HCT116 (cell line): ENCODE data around the gene TACR2. TPM values are rescaled to one million over a fixed set of nuclear protein-coding genes. Genes with fewer than 3 reads are reported as not detected.

Experiments
- ATAC-seq: fragments of 200-7000 bp; cut with Tn5 transposase; 2 replicates; pipeline ENCODE4 v1.9.1; 2020; ENCODE audit warnings: mild to moderate bottlenecking, moderate library complexity
- BruUV-seq: library from RNA; stranded (reverse); fragments of 400-500 nt; replicated peaks from 2 replicates; lab custom pipeline; 2021; lab: Mats Ljungman, UMichigan
- CTCF ChIA-PET: fragments of 300-600 bp; sonication (Branson Sonifier 250); formaldehyde crosslinking; loops from one replicate; lab custom pipeline; 2021; ENCODE audit warnings: antibody characterized with exemption; lab: Charles Lee
- POLR2A ChIA-PET: fragments of 300-600, 350-600 bp; sonication (Branson Sonifier 250); formaldehyde crosslinking; loops from one replicate; lab custom pipeline; 2021; ENCODE audit warnings: antibody characterized with exemption; lab: Charles Lee
- RAD21 ChIA-PET, 2 experiments: fragments of 300-600 bp; sonication (Branson Sonifier 250); formaldehyde crosslinking; loops; one replicate each; lab custom pipeline; 2023; ENCODE audit warnings: low total read pairs in 2 of 2; ENCODE audit not compliant: uncharacterized antibody in 2 of 2, unreplicated experiment in 2 of 2, low non-redundant PET in 1 of 2; lab: Charles Lee
- DNase-seq: peaks from one replicate; pipeline ENCODE4 v3.0.0-alpha.2; 2010; ENCODE audit warnings: low read depth, low spot score
- H2AFZ ChIP-seq: fragments of 200-600 bp; shearing (Covaris generic), sonication (generic); 2 replicates; pipeline ENCODE4 v1.6.1; 2017; ENCODE audit warnings: low read depth, mixed run types, mixed read lengths, antibody characterized with exemption, low read length; ENCODE audit not compliant: poor library complexity, severe bottlenecking
- H3K27ac ChIP-seq: 2 replicates; pipeline ENCODE4 v1.5.1; 2012; ENCODE audit warnings: low read depth, low read length
- H3K27me3 ChIP-seq: fragments of 200-600 bp; sonication (generic); 2 replicates; pipeline ENCODE4 v1.6.1; 2016; ENCODE audit warnings: mixed run types, low read length, mixed read lengths; ENCODE audit not compliant: insufficient read depth
- H3K36me3 ChIP-seq, 2 experiments: fragments of 200-500 bp in 1 of 2; fragments of 200-600 bp in 1 of 2; sonication (Bioruptor generic) in 1 of 2; sonication (generic) in 1 of 2; 2 replicates each; pipeline versions ENCODE4 v1.5.1 to v1.6.1; 2014 to 2016; ENCODE audit warnings: low read length in 2 of 2, inconsistent platforms in 1 of 2, mixed read lengths in 1 of 2, mixed run types in 1 of 2; ENCODE audit not compliant: insufficient read depth in 2 of 2, control insufficient read depth in 1 of 2
- H3K4me1 ChIP-seq, 2 experiments: fragments of 200-600 bp in 1 of 2; sonication (generic) in 1 of 2; 2 replicates each; pipeline versions ENCODE4 v1.5.1 to v1.6.1; 2012 to 2017; ENCODE audit warnings: low read length in 2 of 2, inconsistent platforms in 1 of 2, mild to moderate bottlenecking in 1 of 2, mixed read lengths in 1 of 2, mixed run types in 1 of 2, moderate library complexity in 1 of 2; ENCODE audit not compliant: insufficient read depth in 2 of 2, control insufficient read depth in 1 of 2
- H3K4me2 ChIP-seq: fragments of 200-600 bp; sonication (generic); 2 replicates; pipeline ENCODE4 v1.6.1; 2017; ENCODE audit warnings: mixed run types, low read length, mixed read lengths
- H3K4me3 ChIP-seq, 2 experiments: fragments of 200-600 bp in 1 of 2; sonication (generic) in 1 of 2; replicated peaks in 1 of 2; 2 replicates each; pipeline ENCODE4 v1.5.1; 2011 to 2016; ENCODE audit warnings: low read length in 2 of 2, control low read depth in 1 of 2, low read depth in 1 of 2, mild to moderate bottlenecking in 1 of 2, mixed read lengths in 1 of 2, mixed run types in 1 of 2
- H3K79me2 ChIP-seq: fragments of 200-600 bp; sonication (generic); 2 replicates; pipeline ENCODE4 v1.6.1; 2017; ENCODE audit warnings: mild to moderate bottlenecking, mixed run types, low read length, moderate library complexity, mixed read lengths; ENCODE audit not compliant: insufficient read depth
- H3K9ac ChIP-seq: fragments of 200-600 bp; sonication (generic); 2 replicates; pipeline ENCODE4 v1.6.1; 2016; ENCODE audit warnings: low read length, mixed read lengths
- H3K9me2 ChIP-seq: fragments of 200-600 bp; sonication (generic), shearing (Covaris generic); 2 replicates; pipeline ENCODE4 v1.6.1; 2017; ENCODE audit warnings: mixed run types, mild to moderate bottlenecking, moderate library complexity; ENCODE audit not compliant: insufficient read depth
- H3K9me3 ChIP-seq, 2 experiments: fragments of 200-500 bp in 1 of 2; fragments of 200-600 bp in 1 of 2; sonication (Bioruptor generic) in 1 of 2; sonication (generic) in 1 of 2; 2 replicates each; pipeline ENCODE4 v1.6.1; 2014 to 2017; ENCODE audit warnings: low read length in 2 of 2, mixed read lengths in 2 of 2, inconsistent platforms in 1 of 2, low read depth in 1 of 2, mild to moderate bottlenecking in 1 of 2, mixed run types in 1 of 2, moderate library complexity in 1 of 2; ENCODE audit not compliant: control insufficient read depth in 1 of 2, insufficient read depth in 1 of 2
- H4K20me1 ChIP-seq: fragments of 200-600 bp; sonication (generic), shearing (Covaris generic); 2 replicates; pipeline ENCODE4 v1.6.1; 2017; ENCODE audit warnings: mixed run types, mild to moderate bottlenecking, moderate library complexity; ENCODE audit not compliant: insufficient read depth
- CBX3 ChIP-seq: IDR thresholded peaks from 2 replicates; pipeline ENCODE4 v1.6.1; 2012; ENCODE audit warnings: low read depth
- CEBPB ChIP-seq: IDR thresholded peaks from 2 replicates; pipeline ENCODE4 v1.6.1; 2012; ENCODE audit warnings: low read depth
- EGR1 ChIP-seq: IDR thresholded peaks from 2 replicates; pipeline ENCODE4 v1.6.1; 2012; ENCODE audit warnings: low read depth
- ELF1 ChIP-seq: IDR thresholded peaks from 2 replicates; pipeline ENCODE4 v1.6.1; 2012; ENCODE audit warnings: low read depth, borderline replicate concordance
- EZH2 ChIP-seq: fragments of 200-600 bp; sonication (generic); IDR thresholded peaks from 2 replicates; pipeline ENCODE4 v1.6.1; 2017; ENCODE audit warnings: antibody characterized with exemption, mixed run types
- FOSL1 ChIP-seq: IDR thresholded peaks from 2 replicates; pipeline ENCODE4 v1.6.1; 2012; ENCODE audit warnings: low read depth
- JUND ChIP-seq: IDR thresholded peaks from 2 replicates; pipeline ENCODE4 v1.6.1; 2012
- POLR2A ChIP-seq: IDR thresholded peaks from 2 replicates; pipeline ENCODE4 v1.7.0; 2011; ENCODE audit warnings: borderline replicate concordance; ENCODE audit not compliant: insufficient read depth, insufficient read length; ENCODE audit errors: extremely low read depth
- RAD21 ChIP-seq: IDR thresholded peaks from 2 replicates; pipeline ENCODE4 v1.6.1; 2012; ENCODE audit warnings: low read depth, mild to moderate bottlenecking
- SIN3A ChIP-seq: IDR thresholded peaks from 2 replicates; pipeline ENCODE4 v1.6.1; 2012; ENCODE audit warnings: low read depth
- SP1 ChIP-seq: IDR thresholded peaks from 2 replicates; pipeline ENCODE4 v1.6.1; 2012; ENCODE audit warnings: low read depth
- SRF ChIP-seq: IDR thresholded peaks from 2 replicates; pipeline ENCODE4 v1.6.1; 2012; ENCODE audit warnings: low read depth
- TCF7L2 ChIP-seq: IDR thresholded peaks from 2 replicates; pipeline ENCODE4 v1.7.0; 2011; ENCODE audit warnings: borderline replicate concordance, inconsistent platforms; ENCODE audit not compliant: insufficient read depth, insufficient read length; ENCODE audit errors: extremely low read depth
- ZFX ChIP-seq: fragments of 450-650 bp; IDR thresholded peaks from 2 replicates; pipeline ENCODE4 v1.6.1; 2017
- intact Hi-C: fragments of 100-400 bp; cut with micrococcal nuclease; formaldehyde crosslinking; loops from 2 replicates; pipeline ENCODE4 v1.10.0; 2022
- total RNA-seq: library from RNA; stranded (reverse); gene quantifications from one replicate; pipeline ENCODE4 v1.2.1, GENCODE V29; 2021; ENCODE audit not compliant: unreplicated experiment
- TF ChIP-seq, protein P1 (sequence below): IDR thresholded peaks from 2 replicates; pipeline ENCODE4 v1.6.1; 2012
- TF ChIP-seq, protein P2 (sequence below): IDR thresholded peaks from 2 replicates; pipeline ENCODE4 v1.6.1; 2011; ENCODE audit warnings: mild to moderate bottlenecking, low read length, moderate library complexity; ENCODE audit not compliant: insufficient replicate concordance; ENCODE audit errors: extremely low read depth
- TF ChIP-seq, protein P3 (sequence below): IDR thresholded peaks from 2 replicates; pipeline ENCODE4 v1.6.1; 2012
- TF ChIP-seq, protein P4 (sequence below): IDR thresholded peaks from 2 replicates; pipeline ENCODE4 v1.6.1; 2012; ENCODE audit warnings: low read depth

The TACR2 gene
- total RNA-seq, 1 experiment from 2014 or later = not detected

DNA sequence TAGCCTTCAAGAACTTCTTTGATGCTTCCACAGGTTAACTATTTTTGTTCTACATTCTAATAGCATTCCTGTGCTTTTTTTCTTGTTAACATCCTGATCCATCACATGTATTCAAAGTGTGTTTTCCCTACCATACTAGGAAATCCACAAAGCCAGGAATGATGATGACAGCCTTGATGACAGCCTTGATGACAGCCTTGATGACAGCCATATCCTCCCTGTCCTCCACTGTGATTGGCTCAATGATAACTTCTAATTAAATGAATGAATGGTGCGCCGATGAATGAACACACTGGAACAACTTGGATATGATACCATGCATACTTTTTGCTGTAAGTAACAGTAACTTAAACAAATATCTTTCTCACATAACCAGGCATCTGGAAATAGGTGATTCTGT, 8.3 kb upstream of the TACR2 start:
- no peaks in the 10 kb centered on the region for H3K36me3 ChIP-seq
- no peak overlapping the region for H3K4me3 ChIP-seq
- no TSS peak for BruUV-seq
- TF ChIP-seq RAD21 (no peak), SP1 (no peak), FOSL1 (no peak), CBX3 (no peak), ELF1 (no peak), EGR1 (no peak), TCF7L2 (no peak), CEBPB (no peak), SIN3A (no peak), JUND (no peak), EZH2 (no peak), ZFX (no peak), POLR2A (no peak), SRF (no peak)
- TF ChIP-seq, protein P1, sequence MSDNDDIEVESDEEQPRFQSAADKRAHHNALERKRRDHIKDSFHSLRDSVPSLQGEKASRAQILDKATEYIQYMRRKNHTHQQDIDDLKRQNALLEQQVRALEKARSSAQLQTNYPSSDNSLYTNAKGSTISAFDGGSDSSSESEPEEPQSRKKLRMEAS = no peak
- TF ChIP-seq, protein P2, sequence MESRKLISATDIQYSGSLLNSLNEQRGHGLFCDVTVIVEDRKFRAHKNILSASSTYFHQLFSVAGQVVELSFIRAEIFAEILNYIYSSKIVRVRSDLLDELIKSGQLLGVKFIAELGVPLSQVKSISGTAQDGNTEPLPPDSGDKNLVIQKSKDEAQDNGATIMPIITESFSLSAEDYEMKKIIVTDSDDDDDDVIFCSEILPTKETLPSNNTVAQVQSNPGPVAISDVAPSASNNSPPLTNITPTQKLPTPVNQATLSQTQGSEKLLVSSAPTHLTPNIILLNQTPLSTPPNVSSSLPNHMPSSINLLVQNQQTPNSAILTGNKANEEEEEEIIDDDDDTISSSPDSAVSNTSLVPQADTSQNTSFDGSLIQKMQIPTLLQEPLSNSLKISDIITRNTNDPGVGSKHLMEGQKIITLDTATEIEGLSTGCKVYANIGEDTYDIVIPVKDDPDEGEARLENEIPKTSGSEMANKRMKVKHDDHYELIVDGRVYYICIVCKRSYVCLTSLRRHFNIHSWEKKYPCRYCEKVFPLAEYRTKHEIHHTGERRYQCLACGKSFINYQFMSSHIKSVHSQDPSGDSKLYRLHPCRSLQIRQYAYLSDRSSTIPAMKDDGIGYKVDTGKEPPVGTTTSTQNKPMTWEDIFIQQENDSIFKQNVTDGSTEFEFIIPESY = no peak
- TF ChIP-seq, protein P3, sequence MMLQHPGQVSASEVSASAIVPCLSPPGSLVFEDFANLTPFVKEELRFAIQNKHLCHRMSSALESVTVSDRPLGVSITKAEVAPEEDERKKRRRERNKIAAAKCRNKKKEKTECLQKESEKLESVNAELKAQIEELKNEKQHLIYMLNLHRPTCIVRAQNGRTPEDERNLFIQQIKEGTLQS = no peak
- TF ChIP-seq, protein P4, sequence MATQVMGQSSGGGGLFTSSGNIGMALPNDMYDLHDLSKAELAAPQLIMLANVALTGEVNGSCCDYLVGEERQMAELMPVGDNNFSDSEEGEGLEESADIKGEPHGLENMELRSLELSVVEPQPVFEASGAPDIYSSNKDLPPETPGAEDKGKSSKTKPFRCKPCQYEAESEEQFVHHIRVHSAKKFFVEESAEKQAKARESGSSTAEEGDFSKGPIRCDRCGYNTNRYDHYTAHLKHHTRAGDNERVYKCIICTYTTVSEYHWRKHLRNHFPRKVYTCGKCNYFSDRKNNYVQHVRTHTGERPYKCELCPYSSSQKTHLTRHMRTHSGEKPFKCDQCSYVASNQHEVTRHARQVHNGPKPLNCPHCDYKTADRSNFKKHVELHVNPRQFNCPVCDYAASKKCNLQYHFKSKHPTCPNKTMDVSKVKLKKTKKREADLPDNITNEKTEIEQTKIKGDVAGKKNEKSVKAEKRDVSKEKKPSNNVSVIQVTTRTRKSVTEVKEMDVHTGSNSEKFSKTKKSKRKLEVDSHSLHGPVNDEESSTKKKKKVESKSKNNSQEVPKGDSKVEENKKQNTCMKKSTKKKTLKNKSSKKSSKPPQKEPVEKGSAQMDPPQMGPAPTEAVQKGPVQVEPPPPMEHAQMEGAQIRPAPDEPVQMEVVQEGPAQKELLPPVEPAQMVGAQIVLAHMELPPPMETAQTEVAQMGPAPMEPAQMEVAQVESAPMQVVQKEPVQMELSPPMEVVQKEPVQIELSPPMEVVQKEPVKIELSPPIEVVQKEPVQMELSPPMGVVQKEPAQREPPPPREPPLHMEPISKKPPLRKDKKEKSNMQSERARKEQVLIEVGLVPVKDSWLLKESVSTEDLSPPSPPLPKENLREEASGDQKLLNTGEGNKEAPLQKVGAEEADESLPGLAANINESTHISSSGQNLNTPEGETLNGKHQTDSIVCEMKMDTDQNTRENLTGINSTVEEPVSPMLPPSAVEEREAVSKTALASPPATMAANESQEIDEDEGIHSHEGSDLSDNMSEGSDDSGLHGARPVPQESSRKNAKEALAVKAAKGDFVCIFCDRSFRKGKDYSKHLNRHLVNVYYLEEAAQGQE = no peak
- DNase-seq (no peak), ATAC-seq (no peak)
- H3K9ac ChIP-seq = no peak overlapping the region
- peaks cover 0 to 15% of the 10 kb centered on the region in 2 experiments; a peak in 1 of 4 replicates for H3K4me1 ChIP-seq
- no peaks in the 10 kb centered on the region for H3K79me2 ChIP-seq
- H3K9me2 ChIP-seq = no peaks in the 10 kb centered on the region
- CTCF ChIA-PET = interaction anchor here (1.6 kb wide), 1 partner anchor 17 kb away, joined by 5 read pairs; no protein-coding TSS in a partner anchor
- H3K4me2 ChIP-seq = no peak overlapping the region
- no peaks in the 10 kb centered on the region for H3K9me3 ChIP-seq
- no peaks in the 10 kb centered on the region for H3K27me3 ChIP-seq
- intact Hi-C loops = loop anchor here (10.0 kb wide), 1 partner anchor 290 kb away; no protein-coding TSS in a partner anchor
- POLR2A ChIA-PET = no interaction called here
- no peak overlapping the region for H2AFZ ChIP-seq
- RAD21 ChIA-PET = interaction anchor here (0.6 kb wide), 2 partner anchors 84 to 212 kb away, joined by 3 to 4 read pairs; no protein-coding TSS in a partner anchor
- no peaks in the 10 kb centered on the region for H4K20me1 ChIP-seq
- no peak overlapping the region for H3K27ac ChIP-seq
